ENCODE data around the gene CAMKK1. TPM values are rescaled to one million over a fixed set of nuclear protein-coding genes. Genes with fewer than 3 reads are reported as not detected.

CAMKK1 gene
- total RNA-seq, 1 experiment from 2014 or later = 9.6 TPM

DNA sequence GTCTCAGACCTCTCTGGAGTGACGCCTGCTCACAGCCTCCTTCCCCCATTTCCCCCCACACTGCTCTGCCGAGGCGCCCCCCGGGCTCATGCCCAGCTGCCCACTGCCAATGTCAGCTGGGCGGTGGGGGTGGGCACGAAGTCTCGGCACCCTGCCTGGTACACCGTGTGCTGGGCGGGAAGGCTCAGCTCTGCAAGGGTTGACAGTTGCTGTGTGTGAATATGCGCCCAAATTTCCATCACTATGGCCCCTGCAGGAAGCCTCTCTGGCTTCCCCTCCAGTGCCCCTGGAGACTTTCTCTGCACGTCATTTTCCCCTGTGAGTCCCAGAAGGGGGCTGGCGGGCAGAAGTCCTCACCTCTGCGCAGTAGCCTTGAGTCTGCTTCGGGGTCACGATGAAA, 11.6 kb upstream of the CAMKK1 start (continued):
- TF ChIP-seq, protein P1, sequence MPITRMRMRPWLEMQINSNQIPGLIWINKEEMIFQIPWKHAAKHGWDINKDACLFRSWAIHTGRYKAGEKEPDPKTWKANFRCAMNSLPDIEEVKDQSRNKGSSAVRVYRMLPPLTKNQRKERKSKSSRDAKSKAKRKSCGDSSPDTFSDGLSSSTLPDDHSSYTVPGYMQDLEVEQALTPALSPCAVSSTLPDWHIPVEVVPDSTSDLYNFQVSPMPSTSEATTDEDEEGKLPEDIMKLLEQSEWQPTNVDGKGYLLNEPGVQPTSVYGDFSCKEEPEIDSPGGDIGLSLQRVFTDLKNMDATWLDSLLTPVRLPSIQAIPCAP (CRISPR knock-in tag; IDR thresholded peaks at IDR 0.05) = no peak
- no peak for TF ChIP-seq ATF1 (CRISPR knock-in tag; IDR thresholded peaks at IDR 0.05)
- TF ChIP-seq, protein P2, sequence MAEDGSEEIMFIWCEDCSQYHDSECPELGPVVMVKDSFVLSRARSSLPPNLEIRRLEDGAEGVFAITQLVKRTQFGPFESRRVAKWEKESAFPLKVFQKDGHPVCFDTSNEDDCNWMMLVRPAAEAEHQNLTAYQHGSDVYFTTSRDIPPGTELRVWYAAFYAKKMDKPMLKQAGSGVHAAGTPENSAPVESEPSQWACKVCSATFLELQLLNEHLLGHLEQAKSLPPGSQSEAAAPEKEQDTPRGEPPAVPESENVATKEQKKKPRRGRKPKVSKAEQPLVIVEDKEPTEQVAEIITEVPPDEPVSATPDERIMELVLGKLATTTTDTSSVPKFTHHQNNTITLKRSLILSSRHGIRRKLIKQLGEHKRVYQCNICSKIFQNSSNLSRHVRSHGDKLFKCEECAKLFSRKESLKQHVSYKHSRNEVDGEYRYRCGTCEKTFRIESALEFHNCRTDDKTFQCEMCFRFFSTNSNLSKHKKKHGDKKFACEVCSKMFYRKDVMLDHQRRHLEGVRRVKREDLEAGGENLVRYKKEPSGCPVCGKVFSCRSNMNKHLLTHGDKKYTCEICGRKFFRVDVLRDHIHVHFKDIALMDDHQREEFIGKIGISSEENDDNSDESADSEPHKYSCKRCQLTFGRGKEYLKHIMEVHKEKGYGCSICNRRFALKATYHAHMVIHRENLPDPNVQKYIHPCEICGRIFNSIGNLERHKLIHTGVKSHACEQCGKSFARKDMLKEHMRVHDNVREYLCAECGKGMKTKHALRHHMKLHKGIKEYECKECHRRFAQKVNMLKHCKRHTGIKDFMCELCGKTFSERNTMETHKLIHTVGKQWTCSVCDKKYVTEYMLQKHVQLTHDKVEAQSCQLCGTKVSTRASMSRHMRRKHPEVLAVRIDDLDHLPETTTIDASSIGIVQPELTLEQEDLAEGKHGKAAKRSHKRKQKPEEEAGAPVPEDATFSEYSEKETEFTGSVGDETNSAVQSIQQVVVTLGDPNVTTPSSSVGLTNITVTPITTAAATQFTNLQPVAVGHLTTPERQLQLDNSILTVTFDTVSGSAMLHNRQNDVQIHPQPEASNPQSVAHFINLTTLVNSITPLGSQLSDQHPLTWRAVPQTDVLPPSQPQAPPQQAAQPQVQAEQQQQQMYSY (CRISPR knock-in tag; IDR thresholded peaks at IDR 0.05) = no peak

DNA sequence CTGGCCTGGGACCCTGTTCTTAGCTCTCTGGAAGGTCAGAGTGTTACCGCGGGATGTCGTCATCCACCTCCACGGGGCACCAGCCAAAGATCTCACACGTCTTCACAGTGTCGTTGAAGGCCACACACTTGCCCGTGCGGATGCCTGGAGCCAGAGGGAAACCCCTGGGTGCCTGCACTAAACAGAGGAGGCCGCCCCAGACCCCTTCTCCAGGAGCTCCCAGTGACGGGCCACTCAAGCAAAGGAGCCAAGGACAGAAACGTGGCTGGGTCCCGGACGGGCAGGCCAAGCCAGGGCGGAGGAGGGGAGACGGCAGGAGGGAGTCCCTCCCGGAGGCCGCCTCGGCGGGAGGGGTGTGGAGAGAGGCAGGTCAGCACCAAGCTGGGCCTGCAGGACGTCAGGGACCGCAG, 11.0 kb upstream of the CAMKK1 start:
- ChIA-PET POLR2A (no interaction called here), CTCF (interaction anchor here (0.8 to 4.7 kb wide), 6 partner anchors 10 to 104 kb away, joined by 3 to 31 read pairs (median 6); partner anchors contain the start of genes CAMKK1 and NCBP3)
- ATAC-seq (no peak), DNase-seq (ENCODE audit: low spot score) (no peak)
- Mint-ChIP-seq H3K36me3 (no peaks in the 10 kb centered on the region), H3K9me3 (no peaks in the 10 kb centered on the region), H3K4me1 (peaks cover 13% of the 10 kb centered on the region), H3K27ac (no peak overlapping the region), H3K4me3 (no peak overlapping the region), H3K27me3 (ENCODE audit: low read depth) (no peaks in the 10 kb centered on the region)
- TF ChIP-seq NFYB (CRISPR knock-in tag; conservative IDR thresholded peaks at IDR 0.05; ENCODE audit: low read depth) (no peak), GABPB1 (CRISPR knock-in tag; IDR thresholded peaks at IDR 0.05) (peak; percentile 93)

DNA sequence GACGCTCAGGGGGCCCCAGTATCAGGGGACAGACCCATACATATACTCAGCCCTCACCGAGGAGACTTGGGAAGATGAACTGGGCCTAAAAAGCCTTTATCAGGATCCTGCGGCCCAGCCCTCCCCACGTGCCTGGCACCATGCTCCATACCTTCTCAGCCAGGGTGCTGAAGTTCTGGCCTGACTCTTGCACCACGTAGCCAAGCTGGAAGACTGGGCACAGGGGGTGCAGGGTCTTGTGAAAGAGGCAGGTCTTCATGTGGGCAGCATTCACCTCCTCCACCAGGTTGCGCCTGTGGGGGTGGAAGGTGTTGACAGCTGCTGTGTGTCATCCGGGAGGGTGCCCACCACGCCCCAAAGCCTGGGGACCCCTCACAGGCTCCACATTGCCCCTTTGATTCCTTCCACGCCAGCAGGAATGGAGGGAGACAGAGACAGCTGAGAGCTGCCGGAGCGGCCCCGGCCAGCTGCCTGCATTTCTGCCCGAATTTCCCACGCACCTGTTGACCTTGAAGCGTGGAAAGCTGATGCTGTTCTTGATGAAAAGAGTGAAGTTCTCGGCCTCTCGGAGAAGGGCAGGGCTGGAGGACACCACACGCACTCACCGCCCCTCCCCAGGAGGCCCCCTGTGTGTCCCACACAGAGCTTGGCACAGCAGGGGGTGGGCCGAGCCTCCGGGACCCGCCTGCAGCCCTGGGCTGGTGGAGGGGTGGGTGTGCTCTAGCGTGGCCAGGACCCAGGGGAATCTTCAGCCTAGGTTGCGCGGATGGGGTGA, 10.4 kb upstream of the CAMKK1 start:
- Mint-ChIP-seq H3K4me3 (no peak overlapping the region), H3K27me3 (ENCODE audit: low read depth) (no peaks in the 10 kb centered on the region), H3K36me3 (no peaks in the 10 kb centered on the region), H3K27ac (no peak overlapping the region), H3K9me3 (no peaks in the 10 kb centered on the region), H3K4me1 (peaks cover 13% of the 10 kb centered on the region)
- TF ChIP-seq, protein P3, sequence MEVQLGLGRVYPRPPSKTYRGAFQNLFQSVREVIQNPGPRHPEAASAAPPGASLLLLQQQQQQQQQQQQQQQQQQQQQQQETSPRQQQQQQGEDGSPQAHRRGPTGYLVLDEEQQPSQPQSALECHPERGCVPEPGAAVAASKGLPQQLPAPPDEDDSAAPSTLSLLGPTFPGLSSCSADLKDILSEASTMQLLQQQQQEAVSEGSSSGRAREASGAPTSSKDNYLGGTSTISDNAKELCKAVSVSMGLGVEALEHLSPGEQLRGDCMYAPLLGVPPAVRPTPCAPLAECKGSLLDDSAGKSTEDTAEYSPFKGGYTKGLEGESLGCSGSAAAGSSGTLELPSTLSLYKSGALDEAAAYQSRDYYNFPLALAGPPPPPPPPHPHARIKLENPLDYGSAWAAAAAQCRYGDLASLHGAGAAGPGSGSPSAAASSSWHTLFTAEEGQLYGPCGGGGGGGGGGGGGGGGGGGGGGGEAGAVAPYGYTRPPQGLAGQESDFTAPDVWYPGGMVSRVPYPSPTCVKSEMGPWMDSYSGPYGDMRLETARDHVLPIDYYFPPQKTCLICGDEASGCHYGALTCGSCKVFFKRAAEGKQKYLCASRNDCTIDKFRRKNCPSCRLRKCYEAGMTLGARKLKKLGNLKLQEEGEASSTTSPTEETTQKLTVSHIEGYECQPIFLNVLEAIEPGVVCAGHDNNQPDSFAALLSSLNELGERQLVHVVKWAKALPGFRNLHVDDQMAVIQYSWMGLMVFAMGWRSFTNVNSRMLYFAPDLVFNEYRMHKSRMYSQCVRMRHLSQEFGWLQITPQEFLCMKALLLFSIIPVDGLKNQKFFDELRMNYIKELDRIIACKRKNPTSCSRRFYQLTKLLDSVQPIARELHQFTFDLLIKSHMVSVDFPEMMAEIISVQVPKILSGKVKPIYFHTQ (CRISPR knock-in tag; IDR thresholded peaks at IDR 0.05) = no peak
- TF ChIP-seq ZBTB43 (CRISPR knock-in tag; IDR thresholded peaks at IDR 0.05) = 0 out of 2 replicates have a peak, but pooled peaks have one; percentile 22
- ChIA-PET CTCF (interaction anchor here (0.6 to 4.7 kb wide), 8 partner anchors 10 to 511 kb away, joined by 3 to 31 read pairs (median 5); partner anchors contain the start of genes CAMKK1 and NCBP3), POLR2A (no interaction called here)
- ATAC-seq (no peak), DNase-seq (ENCODE audit: low spot score) (no peak)

DNA sequence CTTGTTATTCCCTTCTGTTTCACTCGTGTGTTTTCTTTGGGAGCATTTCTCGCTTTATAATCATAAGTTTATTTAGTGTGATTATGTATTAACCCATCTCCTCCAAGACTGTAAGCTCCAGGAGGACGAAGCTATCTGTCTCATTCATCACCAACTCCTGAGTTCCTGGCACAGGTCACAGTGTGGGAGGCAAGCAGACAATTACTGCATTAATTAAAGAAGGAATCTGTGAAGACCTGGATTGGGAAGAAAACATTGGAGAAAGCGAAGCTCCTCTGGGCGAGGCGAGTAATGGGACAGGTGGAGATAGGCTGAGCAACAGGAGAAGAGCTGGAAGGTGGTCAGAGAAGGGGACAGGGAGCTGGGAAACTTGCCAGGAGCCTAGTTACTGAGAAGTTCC, 7.8 kb upstream of the CAMKK1 start:
- ChIA-PET POLR2A (no interaction called here), CTCF (interaction anchor here (0.6 to 1.4 kb wide), 4 partner anchors 10 to 719 kb away, joined by 3 to 5 read pairs (median 4); no protein-coding TSS in a partner anchor)
- Mint-ChIP-seq H3K4me1 (peaks cover 7% of the 10 kb centered on the region), H3K27ac (peak overlapping the region; percentile 21), H3K27me3 (ENCODE audit: low read depth) (no peaks in the 10 kb centered on the region), H3K4me3 (no peak overlapping the region), H3K9me3 (no peaks in the 10 kb centered on the region), H3K36me3 (no peaks in the 10 kb centered on the region)
- ATAC-seq = no peak
- DNase-seq (ENCODE audit: low spot score) = no peak
- TF ChIP-seq, protein P4, sequence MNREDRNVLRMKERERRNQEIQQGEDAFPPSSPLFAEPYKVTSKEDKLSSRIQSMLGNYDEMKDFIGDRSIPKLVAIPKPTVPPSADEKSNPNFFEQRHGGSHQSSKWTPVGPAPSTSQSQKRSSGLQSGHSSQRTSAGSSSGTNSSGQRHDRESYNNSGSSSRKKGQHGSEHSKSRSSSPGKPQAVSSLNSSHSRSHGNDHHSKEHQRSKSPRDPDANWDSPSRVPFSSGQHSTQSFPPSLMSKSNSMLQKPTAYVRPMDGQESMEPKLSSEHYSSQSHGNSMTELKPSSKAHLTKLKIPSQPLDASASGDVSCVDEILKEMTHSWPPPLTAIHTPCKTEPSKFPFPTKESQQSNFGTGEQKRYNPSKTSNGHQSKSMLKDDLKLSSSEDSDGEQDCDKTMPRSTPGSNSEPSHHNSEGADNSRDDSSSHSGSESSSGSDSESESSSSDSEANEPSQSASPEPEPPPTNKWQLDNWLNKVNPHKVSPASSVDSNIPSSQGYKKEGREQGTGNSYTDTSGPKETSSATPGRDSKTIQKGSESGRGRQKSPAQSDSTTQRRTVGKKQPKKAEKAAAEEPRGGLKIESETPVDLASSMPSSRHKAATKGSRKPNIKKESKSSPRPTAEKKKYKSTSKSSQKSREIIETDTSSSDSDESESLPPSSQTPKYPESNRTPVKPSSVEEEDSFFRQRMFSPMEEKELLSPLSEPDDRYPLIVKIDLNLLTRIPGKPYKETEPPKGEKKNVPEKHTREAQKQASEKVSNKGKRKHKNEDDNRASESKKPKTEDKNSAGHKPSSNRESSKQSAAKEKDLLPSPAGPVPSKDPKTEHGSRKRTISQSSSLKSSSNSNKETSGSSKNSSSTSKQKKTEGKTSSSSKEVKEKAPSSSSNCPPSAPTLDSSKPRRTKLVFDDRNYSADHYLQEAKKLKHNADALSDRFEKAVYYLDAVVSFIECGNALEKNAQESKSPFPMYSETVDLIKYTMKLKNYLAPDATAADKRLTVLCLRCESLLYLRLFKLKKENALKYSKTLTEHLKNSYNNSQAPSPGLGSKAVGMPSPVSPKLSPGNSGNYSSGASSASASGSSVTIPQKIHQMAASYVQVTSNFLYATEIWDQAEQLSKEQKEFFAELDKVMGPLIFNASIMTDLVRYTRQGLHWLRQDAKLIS (CRISPR knock-in tag; IDR thresholded peaks at IDR 0.05; ENCODE audit: borderline replicate concordance) = no peak
- TF ChIP-seq ZNF121 (CRISPR knock-in tag; IDR thresholded peaks at IDR 0.05) (no peak), ZNF263 (CRISPR knock-in tag; IDR thresholded peaks at IDR 0.05; ENCODE audit: low read depth) (no peak), ZNF671 (CRISPR knock-in tag; IDR thresholded peaks at IDR 0.05) (no peak)
- TF ChIP-seq, protein P1 (CRISPR knock-in tag; IDR thresholded peaks at IDR 0.05) = no peak
- TF ChIP-seq, protein P5, sequence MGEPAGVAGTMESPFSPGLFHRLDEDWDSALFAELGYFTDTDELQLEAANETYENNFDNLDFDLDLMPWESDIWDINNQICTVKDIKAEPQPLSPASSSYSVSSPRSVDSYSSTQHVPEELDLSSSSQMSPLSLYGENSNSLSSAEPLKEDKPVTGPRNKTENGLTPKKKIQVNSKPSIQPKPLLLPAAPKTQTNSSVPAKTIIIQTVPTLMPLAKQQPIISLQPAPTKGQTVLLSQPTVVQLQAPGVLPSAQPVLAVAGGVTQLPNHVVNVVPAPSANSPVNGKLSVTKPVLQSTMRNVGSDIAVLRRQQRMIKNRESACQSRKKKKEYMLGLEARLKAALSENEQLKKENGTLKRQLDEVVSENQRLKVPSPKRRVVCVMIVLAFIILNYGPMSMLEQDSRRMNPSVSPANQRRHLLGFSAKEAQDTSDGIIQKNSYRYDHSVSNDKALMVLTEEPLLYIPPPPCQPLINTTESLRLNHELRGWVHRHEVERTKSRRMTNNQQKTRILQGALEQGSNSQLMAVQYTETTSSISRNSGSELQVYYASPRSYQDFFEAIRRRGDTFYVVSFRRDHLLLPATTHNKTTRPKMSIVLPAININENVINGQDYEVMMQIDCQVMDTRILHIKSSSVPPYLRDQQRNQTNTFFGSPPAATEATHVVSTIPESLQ (CRISPR knock-in tag; IDR thresholded peaks at IDR 0.05) = no peak
